Liver (tissue), 9 donors: ENCODE results near the gene DEGS2. TPM values are rescaled to one million over a fixed set of nuclear protein-coding genes. Genes with fewer than 3 reads are reported as not detected.

ENCODE experiments used
- DNase-seq: peaks from one replicate; pipeline ENCODE4 v3.0.0-alpha.2; 2017; ENCODE audit warnings: low spot score
- H3K27ac ChIP-seq, 2 donors: one replicate each; pipeline ENCODE4 v1.7.0; 2013; ENCODE audit warnings: inconsistent platforms in 2 of 2, low read length in 2 of 2, control low read depth in 1 of 2, low read depth in 1 of 2, mild to moderate bottlenecking in 1 of 2
- H3K27me3 ChIP-seq, 4 donors: one replicate each; pipeline versions ENCODE4 v1.6.1 to v1.7.0; 2013; ENCODE audit warnings: low read length in 3 of 4, inconsistent platforms in 1 of 4, mild to moderate bottlenecking in 1 of 4, moderate library complexity in 1 of 4; ENCODE audit not compliant: control insufficient read depth in 4 of 4, insufficient read depth in 4 of 4
- H3K36me3 ChIP-seq, 4 donors: one replicate each; pipeline versions ENCODE4 v1.6.1 to v1.7.0; 2013; ENCODE audit warnings: low read length in 3 of 4, mild to moderate bottlenecking in 3 of 4, low read depth in 1 of 4, moderate library complexity in 1 of 4; ENCODE audit not compliant: control insufficient read depth in 4 of 4, insufficient read depth in 3 of 4
- H3K4me1 ChIP-seq, 4 donors: one replicate each; pipeline versions ENCODE4 v1.6.1 to v1.7.0; 2013; ENCODE audit warnings: low read length in 3 of 4, mild to moderate bottlenecking in 3 of 4, moderate library complexity in 1 of 4; ENCODE audit not compliant: control insufficient read depth in 4 of 4, insufficient read depth in 4 of 4
- H3K4me3 ChIP-seq, 3 donors: one replicate each; pipeline versions ENCODE4 v1.6.1 to v1.7.0; 2013; ENCODE audit warnings: low read length in 3 of 3, control low read depth in 1 of 3, low read depth in 1 of 3, mild to moderate bottlenecking in 1 of 3
- H3K9ac ChIP-seq, 2 donors: one replicate each; pipeline ENCODE4 v1.7.0; 2013; ENCODE audit warnings: low read length in 2 of 2, mild to moderate bottlenecking in 2 of 2, moderate library complexity in 2 of 2, control low read depth in 1 of 2, low read depth in 1 of 2
- H3K9me3 ChIP-seq, 4 donors: one replicate each; pipeline versions ENCODE4 v1.6.1 to v1.7.0; 2013; ENCODE audit warnings: low read length in 3 of 4; ENCODE audit not compliant: control insufficient read depth in 4 of 4
- ATF3 ChIP-seq: IDR thresholded peaks from 2 replicates; pipeline ENCODE4 v1.6.1; 2016; ENCODE audit warnings: antibody characterized with exemption
- FOXA1 ChIP-seq: IDR thresholded peaks from 2 replicates; pipeline ENCODE4 v1.6.1; 2016; ENCODE audit warnings: antibody characterized with exemption
- FOXA2 ChIP-seq: IDR thresholded peaks from 2 replicates; pipeline ENCODE4 v1.6.1; 2016; ENCODE audit warnings: antibody characterized with exemption
- GABPA ChIP-seq, 2 donors: IDR thresholded peaks in 1 of 2; conservative IDR thresholded peaks in 1 of 2; 2 replicates each; pipeline ENCODE4 v1.6.1; 2016; ENCODE audit warnings: antibody characterized with exemption in 2 of 2, mild to moderate bottlenecking in 1 of 2, moderate library complexity in 1 of 2
- HNF4G ChIP-seq: IDR thresholded peaks from 2 replicates; pipeline ENCODE4 v1.6.1; 2016; ENCODE audit warnings: antibody characterized with exemption
- JUND ChIP-seq, 2 donors: IDR thresholded peaks; 2 replicates each; pipeline ENCODE4 v1.6.1; 2016; ENCODE audit warnings: antibody characterized with exemption in 2 of 2
- NR2F2 ChIP-seq: IDR thresholded peaks from 2 replicates; pipeline ENCODE4 v1.6.1; 2016; ENCODE audit warnings: antibody characterized with exemption
- RAD21 ChIP-seq, 2 donors: IDR thresholded peaks; 2 replicates each; pipeline ENCODE4 v1.6.1; 2016; ENCODE audit warnings: antibody characterized with exemption in 2 of 2, mild to moderate bottlenecking in 2 of 2
- RXRA ChIP-seq, 2 donors: IDR thresholded peaks; 2 replicates each; pipeline ENCODE4 v1.6.1; 2017 to 2018; ENCODE audit warnings: antibody characterized with exemption in 2 of 2, mild to moderate bottlenecking in 1 of 2
- SP1 ChIP-seq: IDR thresholded peaks from 2 replicates; pipeline ENCODE4 v1.6.1; 2018; ENCODE audit warnings: antibody characterized with exemption, mild to moderate bottlenecking
- TAF1 ChIP-seq: conservative IDR thresholded peaks from 2 replicates; pipeline ENCODE4 v1.6.1; 2016; ENCODE audit warnings: antibody characterized with exemption, mild to moderate bottlenecking
- YY1 ChIP-seq: IDR thresholded peaks from 2 replicates; pipeline ENCODE4 v1.6.1; 2016; ENCODE audit warnings: antibody characterized with exemption, mild to moderate bottlenecking
- ZBTB33 ChIP-seq: IDR thresholded peaks from 2 replicates; pipeline ENCODE4 v1.6.1; 2016; ENCODE audit warnings: antibody characterized with exemption
- WGBS: extraction: QIAGEN DNeasy Blood & Tissue Kit; methylation state at CpG from one replicate; pipeline ENCODE4 v1.1.7; 2013; 5-methylcytosine and 5-hydroxymethylcytosine counted together
- polyA plus RNA-seq, 2 donors: library from polyadenylated mRNA; stranded (reverse) in 1 of 2; unstranded in 1 of 2; fragments of 200-250 nt in 1 of 2; fragments of >200 nt in 1 of 2; fragmentation: Nextera tagmentation in 1 of 2; extraction: Ambion mirVana in 1 of 2; gene quantifications; one replicate each; pipeline versions ENCODE4 v1.2.1 to v1.2.3, GENCODE V29; 2013 to 2015
- total RNA-seq, 2 donors: library from RNA; depleted of rRNA; stranded (reverse); fragments of >200 nt; gene quantifications; one replicate each; pipeline ENCODE4 v1.2.3, GENCODE V29; 2014
- TF ChIP-seq, protein P1 (sequence below): fragments of 150-350 bp; IDR thresholded peaks from 2 replicates; pipeline ENCODE4 v1.5.1; 2017; ENCODE audit warnings: improper control_type of control experiment, low read depth, low read length; ENCODE audit not compliant: missing input control
- TF ChIP-seq, protein P2 (sequence below): IDR thresholded peaks from 2 replicates; pipeline ENCODE4 v1.6.1; 2016; ENCODE audit warnings: antibody characterized with exemption, mild to moderate bottlenecking
- donor health status: healthy.
- donor health status: healthy.
- donor health status: healthy.
- donor health status: healthy.
- donor health status: healthy.

DEGS2 gene
- total and polyA plus RNA-seq, 4 donors = 0.13 to 0.42 (median 0.27) TPM

- H3K27me3 ChIP-seq = no peaks in the 10 kb centered on the region
- H3K4me3 ChIP-seq = no peak overlapping the region
- TF ChIP-seq, protein P1, sequence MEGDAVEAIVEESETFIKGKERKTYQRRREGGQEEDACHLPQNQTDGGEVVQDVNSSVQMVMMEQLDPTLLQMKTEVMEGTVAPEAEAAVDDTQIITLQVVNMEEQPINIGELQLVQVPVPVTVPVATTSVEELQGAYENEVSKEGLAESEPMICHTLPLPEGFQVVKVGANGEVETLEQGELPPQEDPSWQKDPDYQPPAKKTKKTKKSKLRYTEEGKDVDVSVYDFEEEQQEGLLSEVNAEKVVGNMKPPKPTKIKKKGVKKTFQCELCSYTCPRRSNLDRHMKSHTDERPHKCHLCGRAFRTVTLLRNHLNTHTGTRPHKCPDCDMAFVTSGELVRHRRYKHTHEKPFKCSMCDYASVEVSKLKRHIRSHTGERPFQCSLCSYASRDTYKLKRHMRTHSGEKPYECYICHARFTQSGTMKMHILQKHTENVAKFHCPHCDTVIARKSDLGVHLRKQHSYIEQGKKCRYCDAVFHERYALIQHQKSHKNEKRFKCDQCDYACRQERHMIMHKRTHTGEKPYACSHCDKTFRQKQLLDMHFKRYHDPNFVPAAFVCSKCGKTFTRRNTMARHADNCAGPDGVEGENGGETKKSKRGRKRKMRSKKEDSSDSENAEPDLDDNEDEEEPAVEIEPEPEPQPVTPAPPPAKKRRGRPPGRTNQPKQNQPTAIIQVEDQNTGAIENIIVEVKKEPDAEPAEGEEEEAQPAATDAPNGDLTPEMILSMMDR = no peak
- TF ChIP-seq ZBTB33 = no peak
- no peak for TF ChIP-seq RAD21 (IDR thresholded peaks at IDR 0.05)
- TF ChIP-seq FOXA1 = no peak
- TF ChIP-seq RXRA (IDR thresholded peaks at IDR 0.05) = no peak
- TF ChIP-seq TAF1 = no peak
- TF ChIP-seq, protein P2, sequence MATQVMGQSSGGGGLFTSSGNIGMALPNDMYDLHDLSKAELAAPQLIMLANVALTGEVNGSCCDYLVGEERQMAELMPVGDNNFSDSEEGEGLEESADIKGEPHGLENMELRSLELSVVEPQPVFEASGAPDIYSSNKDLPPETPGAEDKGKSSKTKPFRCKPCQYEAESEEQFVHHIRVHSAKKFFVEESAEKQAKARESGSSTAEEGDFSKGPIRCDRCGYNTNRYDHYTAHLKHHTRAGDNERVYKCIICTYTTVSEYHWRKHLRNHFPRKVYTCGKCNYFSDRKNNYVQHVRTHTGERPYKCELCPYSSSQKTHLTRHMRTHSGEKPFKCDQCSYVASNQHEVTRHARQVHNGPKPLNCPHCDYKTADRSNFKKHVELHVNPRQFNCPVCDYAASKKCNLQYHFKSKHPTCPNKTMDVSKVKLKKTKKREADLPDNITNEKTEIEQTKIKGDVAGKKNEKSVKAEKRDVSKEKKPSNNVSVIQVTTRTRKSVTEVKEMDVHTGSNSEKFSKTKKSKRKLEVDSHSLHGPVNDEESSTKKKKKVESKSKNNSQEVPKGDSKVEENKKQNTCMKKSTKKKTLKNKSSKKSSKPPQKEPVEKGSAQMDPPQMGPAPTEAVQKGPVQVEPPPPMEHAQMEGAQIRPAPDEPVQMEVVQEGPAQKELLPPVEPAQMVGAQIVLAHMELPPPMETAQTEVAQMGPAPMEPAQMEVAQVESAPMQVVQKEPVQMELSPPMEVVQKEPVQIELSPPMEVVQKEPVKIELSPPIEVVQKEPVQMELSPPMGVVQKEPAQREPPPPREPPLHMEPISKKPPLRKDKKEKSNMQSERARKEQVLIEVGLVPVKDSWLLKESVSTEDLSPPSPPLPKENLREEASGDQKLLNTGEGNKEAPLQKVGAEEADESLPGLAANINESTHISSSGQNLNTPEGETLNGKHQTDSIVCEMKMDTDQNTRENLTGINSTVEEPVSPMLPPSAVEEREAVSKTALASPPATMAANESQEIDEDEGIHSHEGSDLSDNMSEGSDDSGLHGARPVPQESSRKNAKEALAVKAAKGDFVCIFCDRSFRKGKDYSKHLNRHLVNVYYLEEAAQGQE = no peak
- TF ChIP-seq SP1 = no peak
- no peak for TF ChIP-seq HNF4G
- 78% methylated on average over 20 of the region's 20 CpGs for WGBS
- H3K9me3 ChIP-seq = no peaks in the 10 kb centered on the region
- H3K36me3 ChIP-seq = no peaks in the 10 kb centered on the region
- H3K9ac ChIP-seq = no peak overlapping the region
- DNase-seq = no peak
- peaks cover 3 to 16% (median 7%) of the 10 kb centered on the region in 4 donors for H3K4me1 ChIP-seq
- no peak overlapping the region for H3K27ac ChIP-seq
Observed at GRCh38 chr14:100147181-100147631, 12.2 kb downstream of the DEGS2 start.

- Histone ChIP-seq H3K9me3 (no peaks in the 10 kb centered on the region), H3K4me1 (peaks cover 3 to 19% (median 7%) of the 10 kb centered on the region in 4 donors), H3K36me3 (peaks cover 0 to 2% (median 0%) of the 10 kb centered on the region in 4 donors), H3K27ac (no peak overlapping the region), H3K4me3 (no peak overlapping the region), H3K9ac (no peak overlapping the region), H3K27me3 (no peaks in the 10 kb centered on the region)
- no peak for DNase-seq
- WGBS = 88% methylated on average over 29 of the region's 29 CpGs
- TF ChIP-seq ATF3 (no peak), ZBTB33 (no peak), RXRA (IDR thresholded peaks at IDR 0.05) (no peak), YY1 (no peak), SP1 (no peak), FOXA1 (no peak), JUND (IDR thresholded peaks at IDR 0.05) (no peak), RAD21 (IDR thresholded peaks at IDR 0.05) (no peak), FOXA2 (no peak), NR2F2 (no peak), GABPA (IDR thresholded peaks at IDR 0.05 in 1 of 2, conservative IDR thresholded peaks at IDR 0.05 in 1 of 2) (no peak)
- TF ChIP-seq, protein P2 = no peak
- TF ChIP-seq, protein P1 = no peak
Observed at GRCh38 chr14:100146531-100147091, 12.8 kb downstream of the DEGS2 start.
